ENCODE measurements around the gene SMCHD1. TPM values are rescaled to one million over a fixed set of nuclear protein-coding genes. Genes with fewer than 3 reads are reported as not detected.

The SMCHD1 gene
- total RNA-seq, 4 donors from 2014 or later: 32.8 to 69.6 (median 33.8) TPM

- Histone ChIP-seq H3K27ac (no peak overlapping the region), H3K4me1 (no peaks in the 10 kb centered on the region), H3K9me3 (no peaks in the 10 kb centered on the region), H3K27me3 (no peaks in the 10 kb centered on the region), H3K4me3 (no peak overlapping the region), H3K36me3 (peaks cover 0 to 9% (median 0%) of the 10 kb centered on the region in 3 donors)
- no peak for DNase-seq
- WGBS, 2 donors: 72 to 84% methylated on average over 4 of the region's 4 CpGs
- intact Hi-C loops (cut with DNase I): no loop called here
- TF ChIP-seq CTCF (IDR thresholded peaks at IDR 0.05) (no peak), POLR2A (IDR thresholded peaks at IDR 0.05) (no peak)
These were observed 38.0 kb upstream of the SMCHD1 start for GRCh38 chr18:2617401-2617998.

GRCh38 chr18:2618009-2618408, 37.5 kb upstream of the SMCHD1 start:
- Histone ChIP-seq H3K27me3 (no peaks in the 10 kb centered on the region), H3K27ac (no peak overlapping the region), H3K36me3 (peaks cover 0 to 9% (median 0%) of the 10 kb centered on the region in 3 donors), H3K4me3 (no peak overlapping the region), H3K4me1 (no peaks in the 10 kb centered on the region), H3K9me3 (no peaks in the 10 kb centered on the region)
- intact Hi-C loops (cut with DNase I): no loop called here
- no peak for TF ChIP-seq CTCF (IDR thresholded peaks at IDR 0.05)
- TF ChIP-seq POLR2A (IDR thresholded peaks at IDR 0.05): no peak
- WGBS, 2 donors: 89 to 98% methylated on average over 2 to 4 of the region's 4 CpGs
- no peak for DNase-seq

GRCh38 chr18:2625217-2625616, 30.3 kb upstream of the SMCHD1 start:
- DNase-seq: no peak
- TF ChIP-seq CTCF (IDR thresholded peaks at IDR 0.05): no peak
- TF ChIP-seq POLR2A (IDR thresholded peaks at IDR 0.05): no peak
- H3K27ac ChIP-seq: no peak overlapping the region
- intact Hi-C loops (cut with DNase I): no loop called here
- H3K4me3 ChIP-seq: no peak overlapping the region
- H3K36me3 ChIP-seq: no peaks in the 10 kb centered on the region
- no peaks in the 10 kb centered on the region for H3K9me3 ChIP-seq
- 73 to 89% methylated on average over 3 to 5 of the region's 5 CpGs for WGBS, 2 donors
- no peaks in the 10 kb centered on the region for H3K27me3 ChIP-seq
- no peaks in the 10 kb centered on the region for H3K4me1 ChIP-seq

- intact Hi-C loops (cut with DNase I): no loop called here
- 63 to 73% methylated on average over 1 of the region's 1 CpG for WGBS, 2 donors
- TF ChIP-seq POLR2A (IDR thresholded peaks at IDR 0.05): no peak
- TF ChIP-seq CTCF (IDR thresholded peaks at IDR 0.05): no peak
- H3K9me3 ChIP-seq: no peaks in the 10 kb centered on the region
- no peaks in the 10 kb centered on the region for H3K4me1 ChIP-seq
- no peaks in the 10 kb centered on the region for H3K36me3 ChIP-seq
- H3K27ac ChIP-seq: peak overlapping the region in 1 of 4 donors; percentile 46
- DNase-seq: no peak
- no peaks in the 10 kb centered on the region for H3K27me3 ChIP-seq
- H3K4me3 ChIP-seq: no peak overlapping the region
These were observed 27.7 kb upstream of the SMCHD1 start for GRCh38 chr18:2627821-2628276.

GRCh38 chr18:2629003-2629402, 26.5 kb upstream of the SMCHD1 start:
- H3K4me1 ChIP-seq: no peaks in the 10 kb centered on the region
- 64 to 77% methylated on average over 2 of the region's 2 CpGs for WGBS, 2 donors
- DNase-seq: no peak

More at GRCh38 chr18:2629003-2629402, 26.5 kb upstream of the SMCHD1 start:
- intact Hi-C loops (cut with DNase I): no loop called here
- no peaks in the 10 kb centered on the region for H3K9me3 ChIP-seq
- no peak overlapping the region for H3K4me3 ChIP-seq
- TF ChIP-seq CTCF (IDR thresholded peaks at IDR 0.05) (no peak), POLR2A (IDR thresholded peaks at IDR 0.05) (no peak)
- H3K36me3 ChIP-seq: no peaks in the 10 kb centered on the region
- H3K27me3 ChIP-seq: no peaks in the 10 kb centered on the region
- no peak overlapping the region for H3K27ac ChIP-seq

Measured in esophagus squamous epithelium (tissue), 5 donors.